HS-5 (cell line): ENCODE measurements around the gene TAC4.

Experiments
- DNase-seq: peaks from one replicate; pipeline ENCODE4 v3.0.0-alpha.2; 2012; ENCODE audit warnings: low read depth

Gene TAC4, protein sequence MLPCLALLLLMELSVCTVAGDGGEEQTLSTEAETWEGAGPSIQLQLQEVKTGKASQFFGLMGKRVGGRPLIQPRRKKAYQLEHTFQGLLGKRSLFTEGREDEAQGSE

DNA sequence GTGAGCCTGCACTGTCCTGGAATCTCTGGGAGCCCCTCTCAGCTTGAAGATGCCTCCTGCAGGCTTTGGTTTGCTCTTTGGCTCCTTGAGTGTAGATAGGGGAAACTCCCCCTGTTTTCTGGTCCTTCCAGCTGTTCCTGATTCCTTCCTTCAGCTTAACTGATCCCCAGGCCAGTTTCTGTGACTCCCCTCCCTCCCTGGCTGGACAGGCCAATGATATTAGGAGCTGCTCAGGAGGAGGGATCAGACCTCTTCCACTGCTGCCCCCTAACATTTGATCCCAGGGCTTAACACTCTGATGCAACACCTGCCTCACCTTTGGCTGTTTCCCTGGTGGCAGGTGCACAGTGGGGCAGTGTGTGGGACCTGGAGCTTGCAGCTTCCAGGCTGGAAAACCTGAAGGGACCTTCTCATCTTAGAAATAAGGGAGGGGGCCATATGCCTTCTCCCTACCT is at the start of gene TAC4:
TSS of gene TAC4 (minus strand) at position 51 of the 455 bp plus-strand sequence. CDS start 52 bp downstream, outside the sequence.
- DNase-seq, result no peak

DNA sequence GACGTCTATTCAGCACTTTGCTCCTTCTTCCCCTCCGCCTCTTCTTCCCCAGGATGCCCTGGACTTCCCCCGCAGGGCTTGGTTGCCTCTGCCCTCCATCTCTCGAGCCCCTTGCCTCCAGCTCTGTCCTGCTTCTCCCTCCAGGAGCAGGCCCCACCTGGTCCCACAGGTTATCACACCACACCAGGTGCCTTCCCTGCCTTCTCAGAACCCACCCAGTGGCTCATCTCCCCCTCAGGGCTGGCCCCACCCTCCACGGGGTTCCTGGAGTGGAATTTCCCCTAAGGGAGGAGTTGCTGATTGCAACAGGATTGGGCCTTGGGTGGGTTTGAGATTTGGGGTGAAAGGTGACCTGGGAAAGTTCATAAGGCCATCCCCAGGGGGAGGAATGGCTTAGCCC is 49.0 kb upstream of the TAC4 start:
- no peak for DNase-seq

DNA sequence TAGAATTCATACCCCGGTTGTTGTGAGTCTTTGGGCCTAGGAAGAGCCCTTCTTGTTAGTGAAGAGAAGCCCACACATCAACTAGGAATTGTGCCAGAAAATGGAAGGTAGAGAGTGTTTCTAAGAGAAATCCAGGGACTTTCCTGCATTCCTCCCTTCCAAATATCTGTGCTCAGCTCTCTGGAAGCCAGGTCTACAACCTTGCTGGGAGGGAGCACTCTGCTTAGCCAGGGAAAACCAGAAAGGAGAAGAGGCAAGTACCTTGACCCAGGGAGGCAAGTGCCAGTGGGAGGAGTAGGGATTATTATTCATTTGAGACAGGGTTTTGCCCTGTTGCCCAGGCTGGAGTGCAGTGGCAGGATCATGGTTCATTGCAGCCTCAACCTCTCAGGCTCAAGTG is 48.4 kb upstream of the TAC4 start:
- no peak for DNase-seq

DNA sequence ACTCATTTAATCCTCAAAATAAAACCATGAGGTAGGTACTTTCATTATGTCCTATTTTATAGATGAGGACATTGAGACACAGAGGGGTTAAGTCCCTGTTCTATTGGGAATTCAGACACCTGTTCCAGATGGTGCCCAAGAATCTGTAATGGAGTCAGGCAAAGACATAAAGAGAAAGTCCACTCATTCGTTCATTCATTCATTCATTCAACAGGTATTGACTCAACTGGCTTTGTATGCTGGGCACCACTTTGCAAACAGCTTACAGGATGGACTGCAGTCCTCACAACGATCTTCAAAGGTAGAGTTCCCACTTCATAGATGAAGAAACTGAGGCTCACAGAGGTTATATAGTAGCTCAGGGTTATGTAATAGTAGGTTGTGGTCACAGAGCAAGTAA is 47.9 kb upstream of the TAC4 start:
- no peak for DNase-seq

DNA sequence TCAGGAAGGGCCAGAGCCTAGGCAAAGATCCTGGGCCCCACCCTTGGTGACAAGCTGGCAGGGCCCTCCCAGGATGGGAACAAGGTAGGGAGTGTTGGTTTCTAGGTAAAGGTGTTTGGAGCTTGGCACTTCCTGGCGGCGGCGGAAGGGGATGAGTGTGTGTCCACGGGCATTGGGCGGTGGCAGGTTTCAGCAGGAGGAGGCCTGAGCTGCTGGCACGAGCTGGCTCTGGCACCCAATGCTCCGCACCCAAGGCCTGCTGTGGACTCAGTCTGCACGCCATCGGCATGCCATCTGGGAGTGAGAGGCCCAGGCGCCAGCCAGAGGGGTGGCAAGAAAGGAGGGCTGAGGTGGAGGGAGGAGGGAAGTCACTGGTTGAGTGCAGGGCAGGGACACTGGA is 46.9 kb upstream of the TAC4 start:
- no peak for DNase-seq

DNA sequence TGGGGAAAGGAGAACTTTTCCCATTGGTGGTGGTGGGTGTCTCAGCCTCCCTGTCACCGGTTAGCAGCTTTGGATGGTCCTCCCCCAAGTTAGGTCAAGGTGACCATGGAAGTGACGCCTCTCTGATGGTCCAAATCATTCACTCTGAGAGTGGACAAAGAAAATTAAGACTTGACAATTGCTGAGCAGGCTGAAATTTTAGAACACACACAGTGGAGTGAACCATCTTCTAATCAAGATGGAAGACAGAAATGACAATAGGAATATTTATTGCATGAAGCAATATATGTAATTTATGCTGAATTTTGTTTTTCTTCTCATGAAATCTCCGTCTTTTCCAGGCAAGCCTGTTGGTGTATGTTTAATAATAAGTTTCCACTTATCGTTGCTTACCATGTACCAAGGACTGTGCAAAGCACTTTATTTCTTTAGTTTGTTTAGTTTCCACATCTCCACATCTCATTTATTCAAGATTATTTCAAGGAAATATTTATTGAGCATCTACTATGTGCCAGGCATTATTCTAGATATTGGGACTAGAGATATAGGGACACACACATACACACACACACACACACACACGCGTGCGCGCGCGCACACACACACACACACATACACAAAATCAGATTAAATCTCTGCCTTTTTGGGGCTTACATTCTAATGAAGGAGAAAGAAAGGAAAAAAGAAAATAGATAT is 44.0 kb upstream of the TAC4 start:
- DNase-seq, result no peak

DNA sequence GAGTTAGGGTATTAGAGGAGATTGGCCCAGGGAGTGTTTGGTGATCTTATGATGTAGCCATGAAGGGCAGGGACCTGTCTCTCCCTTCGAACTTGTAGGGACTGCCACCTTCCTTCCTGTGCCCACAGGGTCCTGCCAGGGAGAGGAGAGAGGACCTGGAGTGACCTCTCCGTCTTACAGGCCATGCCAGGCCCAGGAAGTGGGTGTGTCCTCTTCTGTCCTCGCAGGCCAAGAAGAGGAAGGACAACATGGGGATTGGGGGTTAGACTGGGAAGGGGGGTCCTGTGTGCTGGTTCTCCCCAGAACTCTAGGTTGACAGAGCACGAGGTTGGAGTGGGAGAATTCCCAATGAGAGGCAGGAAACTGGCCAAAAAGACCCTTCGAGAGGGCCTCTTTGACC is 43.4 kb upstream of the TAC4 start:
- DNase-seq, result no peak

DNA sequence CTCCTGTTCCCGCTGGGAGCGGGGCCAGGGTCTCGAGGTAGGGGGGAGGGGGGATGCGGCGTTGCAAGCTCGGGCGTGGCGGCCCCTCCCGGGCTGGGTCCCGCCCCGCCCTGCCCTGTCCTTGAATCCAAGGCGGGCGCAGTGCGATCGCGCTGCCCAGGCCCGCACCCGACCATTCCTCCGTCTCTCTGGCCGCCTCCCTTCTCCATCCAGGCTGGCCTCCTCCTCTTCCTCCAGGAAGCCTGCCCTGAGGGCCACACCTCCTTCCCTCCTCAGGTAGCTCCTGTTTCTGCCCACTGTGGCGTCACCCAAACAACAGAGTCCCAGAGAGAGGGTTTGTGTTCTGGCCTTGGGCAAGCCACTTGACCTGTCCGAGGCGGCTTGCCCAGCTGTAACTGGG is 43.0 kb upstream of the TAC4 start:
- no peak for DNase-seq

DNA sequence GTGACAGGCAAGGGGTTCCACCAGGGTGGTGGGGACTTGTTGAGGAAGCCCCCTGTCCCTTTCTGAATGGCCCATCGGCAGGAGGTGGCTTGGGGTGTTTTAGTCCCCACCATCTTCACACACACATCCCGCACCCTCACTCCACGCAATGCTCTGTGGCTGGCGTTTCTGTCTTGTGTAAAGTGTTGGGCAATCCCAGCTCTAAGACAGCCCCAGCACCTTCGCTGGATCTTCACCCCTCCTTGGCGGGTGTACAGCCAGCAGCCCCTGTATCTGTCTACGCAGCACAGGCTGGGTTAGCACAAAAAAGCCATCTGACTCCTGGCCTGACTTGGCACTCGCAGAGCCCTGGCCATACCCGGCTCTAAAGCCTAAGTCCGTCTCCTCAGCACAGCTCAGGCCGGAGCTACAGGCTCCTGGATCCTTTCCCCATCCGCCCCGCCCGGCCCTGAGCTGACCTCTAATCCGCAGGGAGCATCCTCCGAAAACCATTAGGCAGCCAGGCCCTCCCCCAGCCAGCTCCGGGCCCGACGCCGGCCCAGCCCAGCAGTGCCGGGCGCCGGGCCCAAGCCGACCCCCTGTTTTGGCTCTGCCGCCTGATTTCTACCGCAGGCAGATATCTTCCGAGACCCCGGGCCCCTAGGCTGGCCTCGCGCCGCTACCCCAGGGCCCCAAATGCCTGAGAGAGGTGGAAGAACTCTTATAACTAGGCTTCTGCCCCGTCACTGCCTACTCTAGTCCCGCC is 42.4 kb upstream of the TAC4 start:
- DNase-seq, result no peak

DNA sequence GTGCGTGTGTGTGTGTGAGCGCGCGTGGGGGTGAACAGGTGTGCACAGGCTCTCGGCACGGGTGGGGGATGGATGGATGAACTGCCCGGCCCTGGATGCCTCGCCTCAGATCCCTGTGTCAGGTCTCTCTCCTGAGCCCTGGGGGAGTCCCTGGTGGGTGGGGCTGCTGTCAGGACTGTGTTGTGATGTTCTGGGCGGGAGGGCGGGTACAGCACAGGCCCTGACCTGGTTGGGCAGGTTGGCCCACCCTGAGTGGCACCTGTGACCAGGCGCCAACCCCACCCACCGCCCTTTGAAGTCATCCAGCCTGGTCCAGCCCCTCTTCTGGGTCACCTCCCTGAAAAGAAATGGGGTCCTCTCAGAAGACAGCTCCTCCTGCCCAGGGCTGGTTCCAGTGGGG is 41.6 kb upstream of the TAC4 start:
- no peak for DNase-seq

DNA sequence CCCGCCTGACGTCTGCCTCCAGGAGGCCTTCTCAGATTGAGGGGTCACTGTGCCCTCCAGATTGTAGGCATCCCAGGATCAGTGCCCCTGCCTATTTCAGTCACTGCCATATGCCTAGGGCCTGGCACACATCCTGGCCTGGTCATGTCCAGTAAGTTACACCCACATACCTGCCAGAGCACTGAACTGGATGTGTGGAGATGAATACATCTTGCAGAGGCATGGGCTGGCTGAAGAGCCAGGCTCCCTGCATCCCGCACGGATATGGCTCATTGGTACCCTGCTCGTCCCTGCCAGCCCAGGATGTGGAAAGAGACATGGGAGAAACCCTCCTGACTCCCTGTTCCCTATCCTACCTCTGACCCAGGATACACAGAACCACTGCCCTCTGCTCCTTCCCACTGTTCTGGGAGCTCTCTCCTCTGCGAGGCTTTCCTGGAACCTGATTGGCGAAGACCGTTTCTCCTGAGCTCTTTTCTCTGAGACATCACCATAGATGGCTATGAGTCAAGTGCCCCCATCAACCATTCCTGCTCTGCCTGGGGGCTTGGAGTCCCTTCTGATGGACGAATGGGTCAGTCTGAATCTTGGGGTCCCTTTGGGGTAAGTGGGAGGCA is 40.0 kb upstream of the TAC4 start:
- DNase-seq, result no peak

DNA sequence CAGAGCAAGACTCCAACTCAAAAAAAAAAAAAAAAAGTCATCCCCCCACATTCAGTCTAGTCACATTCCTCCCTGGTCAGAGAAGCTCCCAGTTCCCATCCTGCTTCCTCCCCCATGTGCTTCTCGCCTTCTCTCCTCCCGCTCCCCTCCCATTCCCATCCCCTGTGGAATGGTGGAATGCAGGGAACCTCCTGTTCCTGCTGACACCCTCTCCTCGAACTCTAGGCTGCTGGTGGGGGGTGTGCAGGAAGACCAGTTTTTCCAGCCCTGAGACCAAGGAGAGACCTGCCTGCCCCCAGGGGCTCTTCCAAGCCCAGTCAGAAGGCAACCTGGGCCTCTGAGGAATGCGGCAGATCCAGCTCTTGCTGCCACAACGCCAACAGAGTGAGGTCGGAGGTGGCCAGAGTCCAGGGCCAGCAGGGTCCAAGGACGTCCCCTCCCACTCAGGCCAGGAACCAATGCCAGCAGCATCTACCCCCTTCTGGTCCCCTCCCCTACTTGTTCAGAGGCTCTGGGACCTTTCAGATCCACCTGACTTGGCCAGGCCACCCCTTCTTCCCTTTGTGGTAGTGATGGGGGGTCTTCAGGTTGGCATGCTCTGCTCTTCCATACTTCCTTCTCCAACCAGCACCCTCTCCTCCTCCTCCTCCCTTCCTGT is 39.3 kb upstream of the TAC4 start:
- no peak for DNase-seq

DNA sequence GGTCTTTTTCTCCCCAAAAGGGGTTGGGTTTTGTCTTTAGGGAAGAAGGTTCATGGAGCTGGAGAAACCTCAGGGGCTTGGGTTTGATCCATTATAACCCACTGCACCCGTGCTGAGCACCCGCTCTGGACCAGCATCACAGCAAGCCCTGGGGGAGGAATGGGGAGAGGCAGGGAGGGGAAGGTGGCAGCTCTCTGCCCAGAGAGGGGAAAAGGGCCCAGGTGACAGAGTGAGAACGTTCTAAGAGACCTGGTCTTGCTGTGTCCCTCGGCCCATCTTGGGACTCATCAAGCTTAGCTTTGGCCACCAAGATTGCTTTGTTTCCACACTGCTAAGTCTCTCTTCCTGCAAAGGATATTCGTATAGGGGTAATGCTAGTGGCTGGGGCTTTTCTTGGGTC is 38.2 kb upstream of the TAC4 start:
- DNase-seq, result no peak

DNA sequence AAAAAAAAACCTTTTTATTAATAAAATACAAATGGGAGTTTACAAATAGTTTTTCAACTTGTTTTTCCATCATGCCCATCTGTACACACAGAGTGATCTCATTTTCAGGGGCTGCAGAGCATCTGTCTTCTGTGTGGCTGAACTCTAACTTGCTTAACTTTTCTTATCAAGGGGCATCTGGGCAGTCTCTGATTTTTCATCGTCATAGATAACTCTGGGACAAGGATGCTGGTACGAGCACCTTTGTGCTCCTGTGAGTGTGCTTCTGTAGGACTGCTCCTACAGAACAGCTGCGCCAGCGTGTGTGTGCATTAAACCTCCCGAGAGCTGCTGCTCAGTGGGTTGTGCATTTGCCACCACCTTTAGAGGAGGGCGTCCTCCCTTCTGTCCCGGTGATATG is 34.6 kb upstream of the TAC4 start:
- no peak for DNase-seq

DNA sequence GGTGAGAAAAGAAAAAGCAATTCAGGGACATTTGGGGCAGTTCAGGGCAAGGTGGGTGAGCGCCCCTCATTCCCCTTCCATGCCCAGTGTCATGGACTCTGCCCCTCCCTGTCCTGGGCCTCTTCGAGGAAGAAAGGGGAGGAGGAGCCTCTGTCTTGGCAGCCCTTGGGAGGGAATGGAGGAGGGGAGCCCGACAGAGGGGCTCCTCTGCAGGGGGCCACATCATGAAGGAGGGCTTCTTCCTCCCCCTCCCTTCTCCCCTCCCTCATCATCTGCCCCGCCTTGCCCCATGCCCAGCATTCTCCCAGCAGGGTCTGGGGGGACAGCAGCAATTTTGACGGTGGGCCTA is 33.2 kb upstream of the TAC4 start:
- no peak for DNase-seq

DNA sequence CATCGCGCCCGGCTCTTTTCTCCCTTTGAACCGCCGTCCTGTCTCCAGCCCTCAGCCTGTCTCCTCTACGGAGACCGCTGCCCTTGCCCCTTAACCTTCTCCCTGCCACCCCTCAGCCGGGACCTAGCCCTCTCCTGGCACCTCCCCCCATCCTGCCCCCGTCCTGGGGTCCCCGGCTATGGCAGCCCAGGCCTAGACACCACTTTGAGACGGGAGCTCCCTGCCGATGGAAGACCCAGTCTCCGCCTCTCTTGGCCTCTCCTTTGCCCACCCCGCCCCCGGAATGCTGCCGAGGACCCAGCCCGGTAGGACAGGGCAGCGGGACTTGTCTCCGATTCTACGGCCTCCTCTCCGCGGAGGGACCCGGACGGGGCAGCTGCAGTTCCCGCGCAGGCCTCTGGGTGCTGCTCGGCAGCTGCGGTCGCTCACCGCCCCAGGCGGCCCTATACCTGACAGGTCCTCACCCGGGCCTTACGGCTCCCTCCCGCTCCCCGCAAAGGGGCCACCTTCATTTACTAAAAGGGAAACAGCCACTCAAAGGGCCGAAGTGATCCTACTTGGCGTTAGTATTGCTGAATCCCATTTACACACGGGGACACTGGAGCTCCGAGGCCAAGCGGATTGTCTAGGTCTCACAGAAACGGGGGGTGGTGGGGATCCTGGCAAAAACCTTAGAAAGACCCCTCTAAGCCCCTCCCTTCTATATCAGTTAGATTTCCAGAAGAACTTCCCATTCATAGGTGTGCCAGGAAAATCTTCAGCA is 32.6 kb upstream of the TAC4 start:
- no peak for DNase-seq

DNA sequence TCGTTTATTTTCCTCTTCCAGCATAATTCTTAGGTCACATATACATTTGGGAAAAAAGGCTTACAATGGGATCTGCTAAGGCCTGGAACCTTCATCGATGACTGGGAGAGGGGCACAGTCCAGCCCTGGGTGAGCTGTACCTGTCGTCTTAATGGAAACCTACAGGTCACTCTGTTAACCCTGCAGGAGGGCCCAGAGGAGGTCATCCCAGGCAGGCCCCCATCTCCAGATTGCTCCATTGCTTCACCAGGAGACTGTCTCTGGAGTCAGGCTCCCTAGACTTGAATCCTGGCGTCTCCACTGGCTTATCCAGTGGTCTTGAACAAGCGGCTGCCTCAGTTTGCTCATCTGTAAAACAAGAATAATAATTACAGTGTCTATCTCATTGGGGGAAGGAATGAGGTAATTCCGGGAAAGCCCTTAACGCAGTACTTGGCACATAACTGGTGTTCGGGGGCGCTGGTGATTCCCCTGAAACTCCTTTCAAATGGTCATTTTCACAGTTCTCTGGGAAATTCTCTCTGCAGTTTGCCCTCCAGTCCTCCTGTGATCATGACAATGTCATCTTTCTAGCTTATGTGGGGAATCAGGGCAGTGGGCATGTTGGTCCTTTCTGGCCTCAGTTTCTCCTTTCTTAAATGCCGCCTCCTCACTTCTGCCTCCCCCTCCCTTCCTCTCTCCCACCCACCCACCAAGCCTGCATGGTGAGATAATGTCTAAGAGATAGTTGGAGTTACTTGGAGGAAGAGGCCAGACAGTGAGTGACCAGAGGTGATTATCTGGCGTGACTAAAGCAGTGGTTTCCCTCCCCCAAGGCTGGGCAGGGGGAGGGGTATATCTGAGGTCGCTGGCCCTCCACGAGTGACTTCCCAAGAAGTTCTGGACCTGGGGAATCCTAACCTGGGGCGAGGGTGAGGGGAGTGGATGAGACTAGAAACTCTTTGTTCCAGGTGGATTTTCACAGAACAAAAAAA is 31.3 kb upstream of the TAC4 start:
- no peak for DNase-seq

DNA sequence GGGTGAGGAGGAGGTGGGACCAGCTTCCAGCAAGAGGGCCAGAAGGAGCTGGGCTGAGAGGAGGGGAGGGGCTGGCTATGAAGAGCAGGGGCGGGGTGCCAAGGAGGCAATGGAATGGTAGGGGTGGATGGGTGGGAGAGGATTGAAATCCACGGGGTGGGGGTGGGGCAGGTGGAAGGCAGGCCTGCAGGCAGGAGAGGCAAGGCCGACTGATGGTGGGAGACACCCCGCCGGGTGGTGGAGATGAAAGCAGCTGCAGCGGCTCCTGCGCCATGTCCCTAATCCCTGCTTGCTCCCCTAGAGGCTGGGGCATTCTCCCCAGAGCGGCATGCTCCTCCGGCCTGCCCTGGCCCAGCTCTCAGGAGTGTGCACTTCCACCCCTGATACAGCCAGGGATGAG is 27.8 kb upstream of the TAC4 start:
- DNase-seq, result no peak

DNA sequence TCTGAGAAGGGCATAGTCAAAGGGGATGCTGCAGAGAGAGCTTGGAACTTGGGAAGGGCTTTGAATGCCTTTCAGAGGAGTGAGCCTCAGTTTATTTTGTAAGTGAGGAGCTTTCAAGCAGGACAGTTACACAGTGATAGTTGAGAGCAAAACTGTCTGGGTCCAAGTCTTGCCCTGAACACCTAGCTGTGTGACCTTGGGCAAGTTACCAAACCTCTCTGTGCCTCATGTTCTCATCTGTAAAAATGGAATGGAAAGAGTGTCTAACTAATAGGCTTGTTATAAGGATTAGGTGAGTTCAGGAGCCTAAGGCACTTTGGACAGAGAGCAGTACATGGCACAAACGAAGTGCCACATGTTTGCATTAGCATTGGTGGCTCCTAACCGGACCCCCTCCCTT is 27.0 kb upstream of the TAC4 start:
- DNase-seq, result no peak

DNA sequence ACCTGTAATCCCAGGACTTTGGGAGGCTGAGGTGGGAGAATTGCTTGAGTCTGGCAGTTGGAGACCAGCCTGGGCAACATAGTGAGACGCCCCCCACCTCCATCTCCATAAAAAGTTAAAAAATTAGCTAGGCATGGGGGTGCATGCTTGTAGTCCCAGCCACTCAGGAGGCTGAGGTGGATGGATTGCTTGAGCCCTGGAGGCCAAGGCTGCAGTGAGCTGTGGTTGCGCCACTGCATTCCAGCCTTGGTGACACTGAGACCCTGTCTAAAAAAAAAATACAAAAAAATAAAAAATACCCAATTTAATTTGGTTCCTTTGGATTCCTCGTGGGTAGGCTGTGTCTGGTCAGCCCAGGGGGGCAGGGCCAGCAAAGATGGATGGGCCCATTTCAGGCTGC is 26.1 kb upstream of the TAC4 start:
- DNase-seq, result no peak

DNA sequence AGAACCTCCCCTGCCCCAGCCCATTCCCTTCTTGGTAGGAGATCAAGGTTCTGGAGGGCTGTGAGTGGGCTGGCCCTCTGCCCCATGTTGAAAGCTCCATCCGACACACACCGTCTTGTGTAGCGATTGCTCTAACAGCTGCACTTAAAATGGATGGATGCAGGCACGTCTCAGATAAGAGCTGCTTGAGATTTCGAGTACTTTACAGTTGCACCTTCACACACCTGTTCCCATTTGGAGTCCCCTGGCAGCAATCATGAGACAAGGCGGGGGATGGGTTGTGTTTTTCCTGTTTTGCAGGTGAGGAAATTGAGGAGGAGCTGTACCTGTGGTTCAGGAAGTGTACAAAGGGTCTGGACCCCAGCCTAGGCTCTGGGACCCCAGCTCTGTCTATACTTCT is 25.6 kb upstream of the TAC4 start:
- DNase-seq, result no peak
